T-helper 1 cell treated with Interleukin-12 subunit alpha and Interleukin-12 subunit beta and Interleukin-4 antibody, amounts not matched to agents 30 ng/mL and 1 ng/mL, for 36 hours (primary cell): ENCODE measurements around the gene FAM169A. TPM values are rescaled to one million over a fixed set of nuclear protein-coding genes. Genes with fewer than 3 reads are reported as not detected.

Source experiments
- total RNA-seq: library from RNA; stranded (reverse); gene quantifications from 2 replicates; pipeline ENCODE4 v1.2.3, GENCODE V29; 2022

FAM169A gene
- total RNA-seq, 1 donor from 2014 or later: 6.0 TPM

Other genes with a start within 250 kb of the FAM169A start
- gene ENC1, start 225.7 kb downstream of the FAM169A start, total RNA-seq: 1.6 and 1.7 TPM in 2 replicates
- 82.9 and 88.3 TPM in 2 replicates for gene HEXB, start 181.2 kb downstream of the FAM169A start, total RNA-seq
- 26.9 and 30.8 TPM in 2 replicates for gene GFM2, start 99.3 kb downstream of the FAM169A start, total RNA-seq
- gene NSA2, start 99.1 kb downstream of the FAM169A start, total RNA-seq: 58.2 and 70.1 TPM in 2 replicates
- gene GCNT4, start 186.2 kb upstream of the FAM169A start, total RNA-seq: 2.2 and 2.4 TPM in 2 replicates